ENCODE measurements around the gene PRKRIP1. TPM values are rescaled to one million over a fixed set of nuclear protein-coding genes. Genes with fewer than 3 reads are reported as not detected.
"Not testable (repeated sequence)": the region's sequence is repeated elsewhere in the genome, so short reads cannot be mapped to it uniquely, and the experiment has no call there.

The PRKRIP1 gene
- total RNA-seq, 2 donors from 2014 or later = 38.0 to 44.0 TPM

- H3K4me3 Mint-ChIP-seq = no peak overlapping the region
These were observed 50.4 kb downstream of the PRKRIP1 start for GRCh38 chr7:102446387-102447156.

GRCh38 chr7:102447311-102447710, 51.1 kb downstream of the PRKRIP1 start:
- Mint-ChIP-seq H3K36me3 (ENCODE audit: low read depth) (no peaks in the 10 kb centered on the region), H3K4me3 (no peak overlapping the region), H3K27me3 (no peaks in the 10 kb centered on the region), H3K4me1 (peaks cover 9% of the 10 kb centered on the region), H3K27ac (peak overlapping the region; percentile 8)
- H3K9me3 ChIP-seq (ENCODE audit: control insufficient read depth, low read length, poor library complexity, severe bottlenecking) = no peaks in the 10 kb centered on the region
- DNase-seq = no peak
- no peak for ATAC-seq

More at GRCh38 chr7:102446387-102447156, 50.4 kb downstream of the PRKRIP1 start:
- Mint-ChIP-seq H3K27ac (peak overlapping the region; percentile 77), H3K36me3 (ENCODE audit: low read depth) (no peaks in the 10 kb centered on the region), H3K4me1 (peaks cover 9% of the 10 kb centered on the region), H3K27me3 (no peaks in the 10 kb centered on the region)
- DNase-seq = no peak
- H3K9me3 ChIP-seq (ENCODE audit: control insufficient read depth, low read length, poor library complexity, severe bottlenecking) = no peaks in the 10 kb centered on the region
- no peak for ATAC-seq

GRCh38 chr7:102449136-102449535, 53.0 kb downstream of the PRKRIP1 start:
- no peak overlapping the region for H3K27ac Mint-ChIP-seq

GRCh38 chr7:102450242-102450641, 54.1 kb downstream of the PRKRIP1 start:
- no peaks in the 10 kb centered on the region for H3K9me3 ChIP-seq (ENCODE audit: control insufficient read depth, low read length, poor library complexity, severe bottlenecking)
- Mint-ChIP-seq H3K27ac (peak overlapping the region; percentile 14), H3K27me3 (no peaks in the 10 kb centered on the region), H3K4me1 (peaks cover 9% of the 10 kb centered on the region), H3K36me3 (ENCODE audit: low read depth) (no peaks in the 10 kb centered on the region), H3K4me3 (no peak overlapping the region)
- ATAC-seq (peak; percentile 90), DNase-seq (peak in 2 of 3 donors; percentile 24 to 46)

More at GRCh38 chr7:102449136-102449535, 53.0 kb downstream of the PRKRIP1 start:
- no peaks in the 10 kb centered on the region for H3K9me3 ChIP-seq (ENCODE audit: control insufficient read depth, low read length, poor library complexity, severe bottlenecking)
- peaks cover 9% of the 10 kb centered on the region for H3K4me1 Mint-ChIP-seq
- no peak overlapping the region for H3K4me3 Mint-ChIP-seq
- H3K27me3 Mint-ChIP-seq = no peaks in the 10 kb centered on the region
- H3K36me3 Mint-ChIP-seq (ENCODE audit: low read depth) = no peaks in the 10 kb centered on the region
- ATAC-seq (no peak), DNase-seq (no peak)

GRCh38 chr7:102451371-102452054, 55.4 kb downstream of the PRKRIP1 start:
- Mint-ChIP-seq H3K4me1 (peaks cover 7% of the 10 kb centered on the region), H3K4me3 (no peak overlapping the region), H3K27me3 (no peaks in the 10 kb centered on the region), H3K36me3 (ENCODE audit: low read depth) (no peaks in the 10 kb centered on the region), H3K27ac (no peak overlapping the region)
- DNase-seq (no peak), ATAC-seq (no peak)
- H3K9me3 ChIP-seq (ENCODE audit: control insufficient read depth, low read length, poor library complexity, severe bottlenecking) = no peaks in the 10 kb centered on the region

GRCh38 chr7:102452451-102452850, 56.3 kb downstream of the PRKRIP1 start:
- Mint-ChIP-seq H3K36me3 (ENCODE audit: low read depth) (no peaks in the 10 kb centered on the region), H3K27me3 (no peaks in the 10 kb centered on the region), H3K4me3 (no peak overlapping the region), H3K27ac (no peak overlapping the region), H3K4me1 (peaks cover 7% of the 10 kb centered on the region)
- DNase-seq (no peak), ATAC-seq (no peak)
- no peaks in the 10 kb centered on the region for H3K9me3 ChIP-seq (ENCODE audit: control insufficient read depth, low read length, poor library complexity, severe bottlenecking)

GRCh38 chr7:102453319-102453718, 57.2 kb downstream of the PRKRIP1 start:
- H3K27me3 Mint-ChIP-seq = no peaks in the 10 kb centered on the region
- no peak for ATAC-seq
- no peak overlapping the region for H3K4me3 Mint-ChIP-seq
- H3K36me3 Mint-ChIP-seq (ENCODE audit: low read depth) = no peaks in the 10 kb centered on the region
- H3K27ac Mint-ChIP-seq = no peak overlapping the region
- H3K4me1 Mint-ChIP-seq = peaks cover 7% of the 10 kb centered on the region
- no peak for DNase-seq
- H3K9me3 ChIP-seq (ENCODE audit: control insufficient read depth, low read length, poor library complexity, severe bottlenecking) = no peaks in the 10 kb centered on the region

GRCh38 chr7:102454468-102454867, 58.3 kb downstream of the PRKRIP1 start:
- Mint-ChIP-seq H3K36me3 (ENCODE audit: low read depth) (no peaks in the 10 kb centered on the region), H3K27ac (no peak overlapping the region), H3K4me3 (no peak overlapping the region), H3K27me3 (no peaks in the 10 kb centered on the region), H3K4me1 (peaks cover 7% of the 10 kb centered on the region)
- DNase-seq (no peak), ATAC-seq (no peak)
- no peaks in the 10 kb centered on the region for H3K9me3 ChIP-seq (ENCODE audit: control insufficient read depth, low read length, poor library complexity, severe bottlenecking)

- not testable (repeated sequence) for H3K9me3 ChIP-seq (ENCODE audit: control insufficient read depth, low read length, poor library complexity, severe bottlenecking); H3K4me3 Mint-ChIP-seq; H3K36me3 Mint-ChIP-seq (ENCODE audit: low read depth); H3K27ac Mint-ChIP-seq; ATAC-seq; H3K4me1 Mint-ChIP-seq; H3K27me3 Mint-ChIP-seq; DNase-seq
These were observed 58.8 kb downstream of the PRKRIP1 start for GRCh38 chr7:102454932-102455331.

- DNase-seq (no peak), ATAC-seq (no peak)
- no peak overlapping the region for H3K4me3 Mint-ChIP-seq
- H3K4me1 Mint-ChIP-seq = peaks cover 3% of the 10 kb centered on the region
- H3K36me3 Mint-ChIP-seq (ENCODE audit: low read depth) = no peaks in the 10 kb centered on the region
- H3K27me3 Mint-ChIP-seq = no peaks in the 10 kb centered on the region
- no peak overlapping the region for H3K27ac Mint-ChIP-seq
- no peaks in the 10 kb centered on the region for H3K9me3 ChIP-seq (ENCODE audit: control insufficient read depth, low read length, poor library complexity, severe bottlenecking)
These were observed 59.4 kb downstream of the PRKRIP1 start for GRCh38 chr7:102455596-102455995.

- H3K27ac Mint-ChIP-seq = no peak overlapping the region
- ATAC-seq = no peak
- no peaks in the 10 kb centered on the region for H3K36me3 Mint-ChIP-seq (ENCODE audit: low read depth)
- no peaks in the 10 kb centered on the region for H3K9me3 ChIP-seq (ENCODE audit: control insufficient read depth, low read length, poor library complexity, severe bottlenecking)
- no peak overlapping the region for H3K4me3 Mint-ChIP-seq
- H3K27me3 Mint-ChIP-seq = no peaks in the 10 kb centered on the region
- DNase-seq = no peak
- peaks cover 7% of the 10 kb centered on the region for H3K4me1 Mint-ChIP-seq
These were observed 60.2 kb downstream of the PRKRIP1 start for GRCh38 chr7:102456327-102456726.

GRCh38 chr7:102457352-102457924, 61.3 kb downstream of the PRKRIP1 start:
- no peak for ATAC-seq
- H3K36me3 Mint-ChIP-seq (ENCODE audit: low read depth) = no peaks in the 10 kb centered on the region

GRCh38 chr7:102459221-102459844, 63.2 kb downstream of the PRKRIP1 start:
- no peak for DNase-seq
- Mint-ChIP-seq H3K36me3 (ENCODE audit: low read depth) (no peaks in the 10 kb centered on the region), H3K27me3 (no peaks in the 10 kb centered on the region), H3K4me1 (peaks cover 23% of the 10 kb centered on the region), H3K4me3 (no peak overlapping the region), H3K27ac (no peak overlapping the region)
- no peak for ATAC-seq
- H3K9me3 ChIP-seq (ENCODE audit: control insufficient read depth, low read length, poor library complexity, severe bottlenecking) = no peaks in the 10 kb centered on the region

More at GRCh38 chr7:102457352-102457924, 61.3 kb downstream of the PRKRIP1 start:
- no peaks in the 10 kb centered on the region for H3K9me3 ChIP-seq (ENCODE audit: control insufficient read depth, low read length, poor library complexity, severe bottlenecking)
- DNase-seq = no peak
- H3K27me3 Mint-ChIP-seq = no peaks in the 10 kb centered on the region
- H3K4me1 Mint-ChIP-seq = peaks cover 14% of the 10 kb centered on the region
- no peak overlapping the region for H3K4me3 Mint-ChIP-seq
- H3K27ac Mint-ChIP-seq = no peak overlapping the region

All from T-helper 17 cell (primary cell).